LNCaP clone FGC (cell line): Measurements from ENCODE around the gene RANBP3.

Experiments used
- DNase-seq: peaks from one replicate; pipeline ENCODE4 v3.0.0-alpha.2; 2011; ENCODE audit warnings: low read depth
- H3K4me3 ChIP-seq: 2 replicates; pipeline ENCODE4 v1.5.1; 2011; ENCODE audit warnings: mild to moderate bottlenecking, low read depth, low read length, control low read depth
- CTCF ChIP-seq: IDR thresholded peaks from 2 replicates; pipeline ENCODE4 v1.5.1; 2012; ENCODE audit warnings: mild to moderate bottlenecking; ENCODE audit not compliant: control insufficient read depth, insufficient read depth; ENCODE audit errors: extremely low read depth

RANBP3 gene

GRCh38 chr19:5895409-5895808 lies 82.5 kb downstream of the RANBP3 start:
- H3K4me3 ChIP-seq, result no peak overlapping the region
- no peak for DNase-seq
- no peak for TF ChIP-seq CTCF

GRCh38 chr19:5894704-5895349 lies 83.1 kb downstream of the RANBP3 start:
- no peak for DNase-seq
- H3K4me3 ChIP-seq, result no peak overlapping the region
- no peak for TF ChIP-seq CTCF

- TF ChIP-seq CTCF, result no peak
- DNase-seq, result no peak
- no peak overlapping the region for H3K4me3 ChIP-seq
Observed at GRCh38 chr19:5893907-5894703, 83.8 kb downstream of the RANBP3 start.

- no peak overlapping the region for H3K4me3 ChIP-seq
- DNase-seq, result no peak
- no peak for TF ChIP-seq CTCF
Observed at GRCh38 chr19:5893296-5893903, 84.5 kb downstream of the RANBP3 start.

- H3K4me3 ChIP-seq, result no peak overlapping the region
- no peak for TF ChIP-seq CTCF
- no peak for DNase-seq
Observed at GRCh38 chr19:5892772-5893275, 85.1 kb downstream of the RANBP3 start.

- peak; percentile 66 for TF ChIP-seq CTCF
- no peak overlapping the region for H3K4me3 ChIP-seq
- DNase-seq, result no peak
Observed at GRCh38 chr19:5891938-5892771, 85.8 kb downstream of the RANBP3 start.
